ENCODE results near the gene SLC25A48.
"Not testable (repeated sequence)": the region's sequence is repeated elsewhere in the genome, so short reads cannot be mapped to it uniquely, and the experiment has no call there.

Gene SLC25A48

GRCh38 chr5:135847976-135848375 is 13.5 kb downstream of the SLC25A48 start:
- Histone ChIP-seq H3K4me2 (ENCODE audit: low read length) (no peak overlapping the region), H3K4me1 (ENCODE audit: control insufficient read depth, insufficient read depth, low read length) (no peaks in the 10 kb centered on the region), H3K27me3 (ENCODE audit: control insufficient read depth, insufficient read depth, low read length) (peaks cover 27% of the 10 kb centered on the region), H3K9me3 (replicated peaks; ENCODE audit: low read length) (no peaks in the 10 kb centered on the region), H3K36me3 (ENCODE audit: insufficient read depth, low read length) (no peaks in the 10 kb centered on the region), H3K9ac (ENCODE audit: low read depth, low read length) (no peak overlapping the region), H3K4me3 (ENCODE audit: low read length) (no peak overlapping the region)

GRCh38 chr5:135850231-135850630 is 15.8 kb downstream of the SLC25A48 start:
- no peak overlapping the region for H3K4me2 ChIP-seq (ENCODE audit: low read length)
- peaks cover 24% of the 10 kb centered on the region for H3K27me3 ChIP-seq (ENCODE audit: control insufficient read depth, insufficient read depth, low read length)
- no peak overlapping the region for H3K9ac ChIP-seq (ENCODE audit: low read depth, low read length)
- H3K4me3 ChIP-seq (ENCODE audit: low read length): no peak overlapping the region
- H3K36me3 ChIP-seq (ENCODE audit: insufficient read depth, low read length): no peaks in the 10 kb centered on the region
- H3K9me3 ChIP-seq (replicated peaks; ENCODE audit: low read length): no peaks in the 10 kb centered on the region
- H3K4me1 ChIP-seq (ENCODE audit: control insufficient read depth, insufficient read depth, low read length): no peaks in the 10 kb centered on the region

GRCh38 chr5:135850671-135851070 is 16.2 kb downstream of the SLC25A48 start:
- H3K4me1 ChIP-seq (ENCODE audit: control insufficient read depth, insufficient read depth, low read length): no peaks in the 10 kb centered on the region
- no peak overlapping the region for H3K9ac ChIP-seq (ENCODE audit: low read depth, low read length)
- no peak overlapping the region for H3K4me2 ChIP-seq (ENCODE audit: low read length)
- no peak overlapping the region for H3K4me3 ChIP-seq (ENCODE audit: low read length)
- H3K36me3 ChIP-seq (ENCODE audit: insufficient read depth, low read length): no peaks in the 10 kb centered on the region
- peaks cover 23% of the 10 kb centered on the region for H3K27me3 ChIP-seq (ENCODE audit: control insufficient read depth, insufficient read depth, low read length)
- H3K9me3 ChIP-seq (replicated peaks; ENCODE audit: low read length): no peaks in the 10 kb centered on the region

- H3K4me3 ChIP-seq (ENCODE audit: low read length): no peak overlapping the region
- no peaks in the 10 kb centered on the region for H3K9me3 ChIP-seq (replicated peaks; ENCODE audit: low read length)
- no peaks in the 10 kb centered on the region for H3K36me3 ChIP-seq (ENCODE audit: insufficient read depth, low read length)
- no peak overlapping the region for H3K9ac ChIP-seq (ENCODE audit: low read depth, low read length)
- H3K4me1 ChIP-seq (ENCODE audit: control insufficient read depth, insufficient read depth, low read length): no peaks in the 10 kb centered on the region
- H3K27me3 ChIP-seq (ENCODE audit: control insufficient read depth, insufficient read depth, low read length): peaks cover 25% of the 10 kb centered on the region
- no peak overlapping the region for H3K4me2 ChIP-seq (ENCODE audit: low read length)
Observed at GRCh38 chr5:135851186-135851914, 16.9 kb downstream of the SLC25A48 start.

GRCh38 chr5:135851915-135852845 is 17.7 kb downstream of the SLC25A48 start:
- Histone ChIP-seq H3K4me3 (ENCODE audit: low read length) (no peak overlapping the region), H3K36me3 (ENCODE audit: insufficient read depth, low read length) (no peaks in the 10 kb centered on the region), H3K9me3 (replicated peaks; ENCODE audit: low read length) (no peaks in the 10 kb centered on the region), H3K4me1 (ENCODE audit: control insufficient read depth, insufficient read depth, low read length) (no peaks in the 10 kb centered on the region), H3K9ac (ENCODE audit: low read depth, low read length) (no peak overlapping the region), H3K27me3 (ENCODE audit: control insufficient read depth, insufficient read depth, low read length) (peaks cover 23% of the 10 kb centered on the region), H3K4me2 (ENCODE audit: low read length) (no peak overlapping the region)

- H3K4me3 ChIP-seq (ENCODE audit: low read length): no peak overlapping the region
- no peaks in the 10 kb centered on the region for H3K9me3 ChIP-seq (replicated peaks; ENCODE audit: low read length)
- no peak overlapping the region for H3K9ac ChIP-seq (ENCODE audit: low read depth, low read length)
- no peaks in the 10 kb centered on the region for H3K36me3 ChIP-seq (ENCODE audit: insufficient read depth, low read length)
- no peak overlapping the region for H3K4me2 ChIP-seq (ENCODE audit: low read length)
- no peaks in the 10 kb centered on the region for H3K4me1 ChIP-seq (ENCODE audit: control insufficient read depth, insufficient read depth, low read length)
- H3K27me3 ChIP-seq (ENCODE audit: control insufficient read depth, insufficient read depth, low read length): peaks cover 20% of the 10 kb centered on the region
Observed at GRCh38 chr5:135857630-135858311, 23.3 kb downstream of the SLC25A48 start.

- H3K4me2 ChIP-seq (ENCODE audit: low read length): not testable (repeated sequence)
Observed at GRCh38 chr5:135859186-135859585, 24.7 kb downstream of the SLC25A48 start.

GRCh38 chr5:135859641-135860040 is 25.2 kb downstream of the SLC25A48 start:
- no peaks in the 10 kb centered on the region for H3K4me1 ChIP-seq (ENCODE audit: control insufficient read depth, insufficient read depth, low read length)
- H3K9me3 ChIP-seq (replicated peaks; ENCODE audit: low read length): no peaks in the 10 kb centered on the region
- no peak overlapping the region for H3K9ac ChIP-seq (ENCODE audit: low read depth, low read length)
- H3K4me2 ChIP-seq (ENCODE audit: low read length): no peak overlapping the region
- H3K27me3 ChIP-seq (ENCODE audit: control insufficient read depth, insufficient read depth, low read length): peaks cover 29% of the 10 kb centered on the region
- H3K36me3 ChIP-seq (ENCODE audit: insufficient read depth, low read length): no peaks in the 10 kb centered on the region
- H3K4me3 ChIP-seq (ENCODE audit: low read length): no peak overlapping the region

More at GRCh38 chr5:135859186-135859585, 24.7 kb downstream of the SLC25A48 start:
- not testable (repeated sequence) for H3K9ac ChIP-seq (ENCODE audit: low read depth, low read length); H3K4me3 ChIP-seq (ENCODE audit: low read length); H3K9me3 ChIP-seq (replicated peaks; ENCODE audit: low read length); H3K4me1 ChIP-seq (ENCODE audit: control insufficient read depth, insufficient read depth, low read length); H3K36me3 ChIP-seq (ENCODE audit: insufficient read depth, low read length)
- H3K27me3 ChIP-seq (ENCODE audit: control insufficient read depth, insufficient read depth, low read length): peaks cover 27% of the 10 kb centered on the region

- H3K9me3 ChIP-seq (replicated peaks; ENCODE audit: low read length): no peaks in the 10 kb centered on the region
- peaks cover 25% of the 10 kb centered on the region for H3K27me3 ChIP-seq (ENCODE audit: control insufficient read depth, insufficient read depth, low read length)
- no peak overlapping the region for H3K4me3 ChIP-seq (ENCODE audit: low read length)
- H3K36me3 ChIP-seq (ENCODE audit: insufficient read depth, low read length): no peaks in the 10 kb centered on the region
- no peak overlapping the region for H3K4me2 ChIP-seq (ENCODE audit: low read length)
- no peak overlapping the region for H3K9ac ChIP-seq (ENCODE audit: low read depth, low read length)
- H3K4me1 ChIP-seq (ENCODE audit: control insufficient read depth, insufficient read depth, low read length): no peaks in the 10 kb centered on the region
Observed at GRCh38 chr5:135861641-135862040, 27.2 kb downstream of the SLC25A48 start.

- peaks cover 25% of the 10 kb centered on the region for H3K27me3 ChIP-seq (ENCODE audit: control insufficient read depth, insufficient read depth, low read length)
- no peaks in the 10 kb centered on the region for H3K9me3 ChIP-seq (replicated peaks; ENCODE audit: low read length)
- no peaks in the 10 kb centered on the region for H3K4me1 ChIP-seq (ENCODE audit: control insufficient read depth, insufficient read depth, low read length)
- no peak overlapping the region for H3K9ac ChIP-seq (ENCODE audit: low read depth, low read length)
- H3K4me2 ChIP-seq (ENCODE audit: low read length): no peak overlapping the region
- no peak overlapping the region for H3K4me3 ChIP-seq (ENCODE audit: low read length)
- H3K36me3 ChIP-seq (ENCODE audit: insufficient read depth, low read length): no peaks in the 10 kb centered on the region
Observed at GRCh38 chr5:135862086-135862485, 27.6 kb downstream of the SLC25A48 start.

GRCh38 chr5:135862744-135863143 is 28.3 kb downstream of the SLC25A48 start:
- peaks cover 25% of the 10 kb centered on the region for H3K27me3 ChIP-seq (ENCODE audit: control insufficient read depth, insufficient read depth, low read length)
- no peak overlapping the region for H3K4me3 ChIP-seq (ENCODE audit: low read length)
- no peaks in the 10 kb centered on the region for H3K4me1 ChIP-seq (ENCODE audit: control insufficient read depth, insufficient read depth, low read length)
- no peak overlapping the region for H3K4me2 ChIP-seq (ENCODE audit: low read length)
- no peaks in the 10 kb centered on the region for H3K36me3 ChIP-seq (ENCODE audit: insufficient read depth, low read length)
- H3K9ac ChIP-seq (ENCODE audit: low read depth, low read length): no peak overlapping the region
- no peaks in the 10 kb centered on the region for H3K9me3 ChIP-seq (replicated peaks; ENCODE audit: low read length)

Measured in skeletal muscle satellite cell (primary cell).